Nephron (organoid): ENCODE measurements around the gene CDH11.
A peak's percentile ranks its signal among the peaks of the same experiment; 100 is the strongest.

ENCODE experiments used
- H3K27ac Mint-ChIP-seq, 3 experiments: 2 replicates each; pipeline ENCODE4 v1.8.0; 2020; ENCODE audit warnings: mixed read lengths in 3 of 3, mild to moderate bottlenecking in 2 of 3, moderate library complexity in 1 of 3
- H3K27me3 Mint-ChIP-seq: 2 replicates; pipeline ENCODE4 v1.8.0; 2021; ENCODE audit warnings: low read depth, mild to moderate bottlenecking, moderate library complexity, mixed read lengths
- H3K36me3 Mint-ChIP-seq: 2 replicates; pipeline ENCODE4 v1.8.0; 2020; ENCODE audit warnings: low read depth, mixed read lengths
- H3K4me1 Mint-ChIP-seq: 2 replicates; pipeline ENCODE4 v1.8.0; 2020; ENCODE audit warnings: mixed read lengths
- H3K4me3 Mint-ChIP-seq, 3 experiments: 2 replicates each; pipeline ENCODE4 v1.8.0; 2020; ENCODE audit warnings: mild to moderate bottlenecking in 3 of 3, mixed read lengths in 3 of 3, moderate library complexity in 2 of 3
- H3K9me3 Mint-ChIP-seq: 2 replicates; pipeline ENCODE4 v1.8.0; 2020; ENCODE audit warnings: mixed read lengths
- CTCF ChIP-seq, 3 experiments: fragments of 200-600 bp; sonication (generic); IDR thresholded peaks; one replicate each; pipeline ENCODE4 v1.5.0; 2021; ENCODE audit warnings: antibody characterized with exemption in 3 of 3; ENCODE audit not compliant: unreplicated experiment in 3 of 3

CDH11 gene

GRCh38 chr16:65021852-65022595, 99.8 kb downstream of the CDH11 start:
- H3K27ac Mint-ChIP-seq, result peak overlapping the region in 1 of 3 experiments; percentile 52
- H3K4me3 Mint-ChIP-seq, result no peak overlapping the region
- H3K4me1 Mint-ChIP-seq, result peaks cover 29% of the 10 kb centered on the region
- H3K27me3 Mint-ChIP-seq, result no peaks in the 10 kb centered on the region
- H3K36me3 Mint-ChIP-seq, result peaks cover 68% of the 10 kb centered on the region
- peaks cover 2% of the 10 kb centered on the region for H3K9me3 Mint-ChIP-seq
- no peak for TF ChIP-seq CTCF (IDR thresholded peaks at IDR 0.05; ENCODE audit: unreplicated experiment in 3 of 3)

- Mint-ChIP-seq H3K4me3 (no peak overlapping the region), H3K36me3 (peaks cover 79% of the 10 kb centered on the region), H3K27me3 (no peaks in the 10 kb centered on the region), H3K4me1 (peaks cover 32% of the 10 kb centered on the region), H3K9me3 (peaks cover 2% of the 10 kb centered on the region), H3K27ac (no peak overlapping the region)
- no peak for TF ChIP-seq CTCF (IDR thresholded peaks at IDR 0.05; ENCODE audit: unreplicated experiment in 3 of 3)
Observed at GRCh38 chr16:65016754-65017153, 105.1 kb downstream of the CDH11 start.

GRCh38 chr16:65015599-65015998, 106.3 kb downstream of the CDH11 start:
- Mint-ChIP-seq H3K4me1 (peaks cover 34% of the 10 kb centered on the region), H3K36me3 (peaks cover 71% of the 10 kb centered on the region), H3K4me3 (no peak overlapping the region), H3K9me3 (peaks cover 2% of the 10 kb centered on the region), H3K27ac (no peak overlapping the region), H3K27me3 (no peaks in the 10 kb centered on the region)
- TF ChIP-seq CTCF (IDR thresholded peaks at IDR 0.05; ENCODE audit: unreplicated experiment in 3 of 3), result no peak

GRCh38 chr16:65012357-65012756, 109.5 kb downstream of the CDH11 start:
- Mint-ChIP-seq H3K27ac (peak overlapping the region in 2 of 3 experiments; percentile 27 to 45), H3K4me1 (peaks cover 42% of the 10 kb centered on the region), H3K27me3 (no peaks in the 10 kb centered on the region), H3K36me3 (peaks cover 51% of the 10 kb centered on the region), H3K4me3 (no peak overlapping the region), H3K9me3 (no peaks in the 10 kb centered on the region)
- no peak for TF ChIP-seq CTCF (IDR thresholded peaks at IDR 0.05; ENCODE audit: unreplicated experiment in 3 of 3)

GRCh38 chr16:65010125-65010524, 111.7 kb downstream of the CDH11 start:
- TF ChIP-seq CTCF (IDR thresholded peaks at IDR 0.05; ENCODE audit: unreplicated experiment in 3 of 3), result no peak
- H3K4me3 Mint-ChIP-seq, result no peak overlapping the region
- peak overlapping the region in 2 of 3 experiments; percentile 15 to 64 for H3K27ac Mint-ChIP-seq
- H3K4me1 Mint-ChIP-seq, result peaks cover 53% of the 10 kb centered on the region
- no peaks in the 10 kb centered on the region for H3K9me3 Mint-ChIP-seq
- peaks cover 54% of the 10 kb centered on the region for H3K36me3 Mint-ChIP-seq
- H3K27me3 Mint-ChIP-seq, result no peaks in the 10 kb centered on the region

- Mint-ChIP-seq H3K36me3 (peaks cover 60% of the 10 kb centered on the region), H3K27me3 (no peaks in the 10 kb centered on the region), H3K4me1 (peaks cover 49% of the 10 kb centered on the region), H3K9me3 (no peaks in the 10 kb centered on the region), H3K27ac (peak overlapping the region in 1 of 3 experiments; percentile 47), H3K4me3 (no peak overlapping the region)
- no peak for TF ChIP-seq CTCF (IDR thresholded peaks at IDR 0.05; ENCODE audit: unreplicated experiment in 3 of 3)
Observed at GRCh38 chr16:65005696-65006095, 116.2 kb downstream of the CDH11 start.
